Measurements from ENCODE around the gene SCCPDH.

DNA sequence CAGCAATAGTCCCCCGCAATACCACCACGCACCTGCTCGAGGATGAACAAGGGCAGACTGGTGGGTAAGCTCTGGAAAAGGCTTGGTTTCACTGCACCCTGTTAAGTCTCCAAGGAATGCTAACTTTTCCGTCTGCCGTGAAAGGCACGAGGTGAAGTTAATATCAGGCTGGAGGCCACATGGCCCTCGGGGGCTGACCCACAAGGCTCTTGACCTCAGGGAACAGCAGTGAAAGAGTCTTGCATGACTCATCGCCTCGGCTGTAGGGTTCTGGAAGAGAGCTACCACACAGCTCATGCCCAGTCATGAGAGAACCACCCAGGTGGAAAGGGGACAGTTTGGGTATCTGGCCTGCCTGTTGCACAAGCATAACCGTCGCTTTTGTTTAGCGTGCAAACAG lies 24.7 kb downstream of the SCCPDH start:
- TF ChIP-seq, protein P1, sequence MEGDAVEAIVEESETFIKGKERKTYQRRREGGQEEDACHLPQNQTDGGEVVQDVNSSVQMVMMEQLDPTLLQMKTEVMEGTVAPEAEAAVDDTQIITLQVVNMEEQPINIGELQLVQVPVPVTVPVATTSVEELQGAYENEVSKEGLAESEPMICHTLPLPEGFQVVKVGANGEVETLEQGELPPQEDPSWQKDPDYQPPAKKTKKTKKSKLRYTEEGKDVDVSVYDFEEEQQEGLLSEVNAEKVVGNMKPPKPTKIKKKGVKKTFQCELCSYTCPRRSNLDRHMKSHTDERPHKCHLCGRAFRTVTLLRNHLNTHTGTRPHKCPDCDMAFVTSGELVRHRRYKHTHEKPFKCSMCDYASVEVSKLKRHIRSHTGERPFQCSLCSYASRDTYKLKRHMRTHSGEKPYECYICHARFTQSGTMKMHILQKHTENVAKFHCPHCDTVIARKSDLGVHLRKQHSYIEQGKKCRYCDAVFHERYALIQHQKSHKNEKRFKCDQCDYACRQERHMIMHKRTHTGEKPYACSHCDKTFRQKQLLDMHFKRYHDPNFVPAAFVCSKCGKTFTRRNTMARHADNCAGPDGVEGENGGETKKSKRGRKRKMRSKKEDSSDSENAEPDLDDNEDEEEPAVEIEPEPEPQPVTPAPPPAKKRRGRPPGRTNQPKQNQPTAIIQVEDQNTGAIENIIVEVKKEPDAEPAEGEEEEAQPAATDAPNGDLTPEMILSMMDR (IDR thresholded peaks at IDR 0.05) = no peak
- TF ChIP-seq TEAD4 (IDR thresholded peaks at IDR 0.05; ENCODE audit: borderline replicate concordance, insufficient read depth) = no peak
- TF ChIP-seq GABPA (IDR thresholded peaks at IDR 0.05; ENCODE audit: low read depth) = no peak
- TF ChIP-seq RXRA (IDR thresholded peaks at IDR 0.05; ENCODE audit: borderline replicate concordance, low read depth) = no peak
- TF ChIP-seq NRF1 (IDR thresholded peaks at IDR 0.05; ENCODE audit: low read depth, low read length) = no peak
